Activated naive CD8-positive, alpha-beta T cell treated with anti-CD3 and anti-CD28 coated beads for 36 hours (primary cell): ENCODE data around the gene CRISPLD2. TPM values are rescaled to one million over a fixed set of nuclear protein-coding genes. Genes with fewer than 3 reads are reported as not detected.

Source experiments
- DNase-seq: peaks from one replicate; pipeline ENCODE4 v3.0.0; 2021
- H3K27ac Mint-ChIP-seq: one replicate; pipeline ENCODE4 v1.8.0; 2022; ENCODE audit warnings: mild to moderate bottlenecking, moderate library complexity, mixed read lengths
- H3K27me3 Mint-ChIP-seq: one replicate; pipeline ENCODE4 v1.8.0; 2022; ENCODE audit warnings: mild to moderate bottlenecking, mixed read lengths
- H3K36me3 Mint-ChIP-seq: one replicate; pipeline ENCODE4 v1.8.0; 2021; ENCODE audit warnings: mild to moderate bottlenecking, mixed read lengths
- H3K4me1 Mint-ChIP-seq: one replicate; pipeline ENCODE4 v1.8.0; 2021; ENCODE audit warnings: mixed read lengths
- H3K4me3 Mint-ChIP-seq: one replicate; pipeline ENCODE4 v1.8.0; 2022; ENCODE audit warnings: mild to moderate bottlenecking, moderate library complexity, mixed read lengths
- H3K9me3 Mint-ChIP-seq: one replicate; pipeline ENCODE4 v1.8.0; 2022; ENCODE audit warnings: mixed read lengths
- total RNA-seq, 2 experiments: library from RNA; stranded (reverse); gene quantifications; one replicate each; pipeline ENCODE4 v1.2.3, GENCODE V29; 2021

CRISPLD2 gene
- total RNA-seq, 2 experiments from 2014 or later = not detected

DNA sequence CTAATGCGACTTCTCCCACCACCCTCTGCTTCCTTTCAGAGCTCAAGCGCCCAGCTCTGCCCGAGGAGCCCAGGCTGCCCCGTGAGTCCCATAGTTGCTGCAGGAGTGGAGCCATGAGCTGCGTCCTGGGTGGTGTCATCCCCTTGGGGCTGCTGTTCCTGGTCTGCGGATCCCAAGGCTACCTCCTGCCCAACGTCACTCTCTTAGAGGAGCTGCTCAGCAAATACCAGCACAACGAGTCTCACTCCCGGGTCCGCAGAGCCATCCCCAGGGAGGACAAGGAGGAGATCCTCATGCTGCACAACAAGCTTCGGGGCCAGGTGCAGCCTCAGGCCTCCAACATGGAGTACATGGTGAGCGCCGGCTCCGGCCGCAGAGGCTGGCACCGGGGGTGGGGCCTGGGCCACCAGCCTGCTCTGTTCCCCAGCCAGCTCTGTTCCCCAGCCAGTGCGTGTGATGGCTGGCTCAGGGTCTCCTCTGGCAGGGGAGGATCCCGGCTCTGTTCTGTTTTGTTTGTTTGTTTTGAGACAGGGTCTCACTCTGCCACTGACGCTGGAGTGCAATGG, 18.7 kb downstream of the CRISPLD2 start:
- peaks cover 42% of the 10 kb centered on the region for H3K27me3 Mint-ChIP-seq
- DNase-seq = no peak
- no peaks in the 10 kb centered on the region for H3K9me3 Mint-ChIP-seq
- peaks cover 8% of the 10 kb centered on the region for H3K4me1 Mint-ChIP-seq
- H3K27ac Mint-ChIP-seq = no peak overlapping the region
- no peaks in the 10 kb centered on the region for H3K36me3 Mint-ChIP-seq
- H3K4me3 Mint-ChIP-seq = no peak overlapping the region

- H3K36me3 Mint-ChIP-seq = no peaks in the 10 kb centered on the region
- H3K4me3 Mint-ChIP-seq = no peak overlapping the region
- no peak overlapping the region for H3K27ac Mint-ChIP-seq
- DNase-seq = no peak
- peaks cover 9% of the 10 kb centered on the region for H3K4me1 Mint-ChIP-seq
- no peaks in the 10 kb centered on the region for H3K9me3 Mint-ChIP-seq
- H3K27me3 Mint-ChIP-seq = peaks cover 42% of the 10 kb centered on the region
Observed at GRCh38 chr16:84839054-84839453, 19.3 kb downstream of the CRISPLD2 start.

- Mint-ChIP-seq H3K9me3 (no peaks in the 10 kb centered on the region), H3K4me1 (peaks cover 9% of the 10 kb centered on the region), H3K36me3 (no peaks in the 10 kb centered on the region), H3K27ac (no peak overlapping the region), H3K27me3 (peaks cover 42% of the 10 kb centered on the region), H3K4me3 (no peak overlapping the region)
- DNase-seq = no peak
Observed at GRCh38 chr16:84839956-84840355, 20.2 kb downstream of the CRISPLD2 start.

- DNase-seq = no peak
- Mint-ChIP-seq H3K4me3 (no peak overlapping the region), H3K9me3 (no peaks in the 10 kb centered on the region), H3K36me3 (no peaks in the 10 kb centered on the region), H3K4me1 (peaks cover 9% of the 10 kb centered on the region), H3K27me3 (peaks cover 38% of the 10 kb centered on the region), H3K27ac (no peak overlapping the region)
Observed at GRCh38 chr16:84840687-84841627, 21.2 kb downstream of the CRISPLD2 start.

DNA sequence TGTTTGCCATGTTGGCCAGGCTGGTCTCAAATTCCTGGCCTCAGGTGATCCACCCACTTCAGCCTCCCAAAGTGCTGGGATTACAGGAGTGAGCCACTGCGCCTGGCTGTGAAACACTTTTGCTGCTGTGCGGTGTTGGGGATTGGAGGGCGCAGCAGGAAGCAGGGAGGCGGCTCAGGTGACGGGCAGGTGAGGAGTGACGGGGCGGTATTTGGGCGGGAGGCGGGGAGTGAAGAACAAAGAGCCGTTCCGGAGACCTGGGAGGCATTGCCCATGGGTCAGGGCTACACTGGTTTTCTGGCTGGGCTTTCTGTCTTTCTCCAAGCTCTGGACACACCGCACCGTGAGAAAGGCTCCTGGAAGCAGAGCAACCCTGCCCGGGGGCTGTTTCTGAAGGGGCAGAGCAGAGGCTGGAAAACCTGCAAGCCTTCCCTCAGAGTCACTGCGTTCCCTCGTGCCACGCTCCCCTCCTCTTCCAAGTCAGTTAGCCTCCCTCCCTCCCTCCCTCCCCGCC, 22.1 kb downstream of the CRISPLD2 start:
- DNase-seq = no peak
- no peak overlapping the region for H3K4me3 Mint-ChIP-seq
- no peaks in the 10 kb centered on the region for H3K36me3 Mint-ChIP-seq
- peaks cover 38% of the 10 kb centered on the region for H3K27me3 Mint-ChIP-seq
- H3K4me1 Mint-ChIP-seq = peaks cover 9% of the 10 kb centered on the region
- no peaks in the 10 kb centered on the region for H3K9me3 Mint-ChIP-seq
- no peak overlapping the region for H3K27ac Mint-ChIP-seq

DNA sequence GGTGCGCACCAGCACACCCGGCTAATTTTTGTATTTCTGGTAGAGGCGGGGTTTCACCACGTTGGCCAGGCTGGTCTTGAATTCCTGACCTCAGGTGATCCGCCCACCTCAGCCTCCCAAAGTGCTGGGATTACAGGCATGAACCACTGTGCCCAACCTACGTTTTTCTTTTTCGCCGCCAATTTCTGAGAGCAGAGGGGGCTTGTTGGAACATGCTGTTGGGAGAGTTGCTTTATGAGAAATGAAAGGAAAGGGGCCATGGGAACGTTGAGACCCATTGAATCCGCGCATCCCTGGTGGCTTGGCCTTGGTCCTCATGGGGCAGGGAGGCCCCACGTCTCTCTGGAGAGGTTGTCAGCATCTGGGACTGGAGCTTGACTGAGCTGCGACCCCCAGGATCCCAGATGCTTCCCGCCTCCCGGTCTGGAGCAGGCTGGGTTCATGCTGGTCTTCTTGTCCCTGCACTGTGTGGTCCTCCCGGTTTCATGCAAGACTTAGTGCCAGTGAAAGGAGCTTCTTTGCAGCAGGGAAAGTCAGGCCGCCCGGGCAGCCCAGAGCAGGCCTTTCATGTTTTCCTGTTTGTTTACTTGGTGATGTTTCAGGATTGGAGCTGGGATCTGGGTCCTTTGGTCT, 22.8 kb downstream of the CRISPLD2 start:
- Mint-ChIP-seq H3K27ac (no peak overlapping the region), H3K4me3 (no peak overlapping the region), H3K27me3 (peaks cover 37% of the 10 kb centered on the region), H3K4me1 (peaks cover 9% of the 10 kb centered on the region), H3K36me3 (no peaks in the 10 kb centered on the region), H3K9me3 (no peaks in the 10 kb centered on the region)
- no peak for DNase-seq

GRCh38 chr16:84843149-84844048, 23.6 kb downstream of the CRISPLD2 start:
- no peak for DNase-seq
- H3K9me3 Mint-ChIP-seq = no peaks in the 10 kb centered on the region
- H3K27ac Mint-ChIP-seq = no peak overlapping the region
- H3K36me3 Mint-ChIP-seq = no peaks in the 10 kb centered on the region
- peaks cover 35% of the 10 kb centered on the region for H3K27me3 Mint-ChIP-seq
- H3K4me1 Mint-ChIP-seq = peaks cover 9% of the 10 kb centered on the region
- H3K4me3 Mint-ChIP-seq = no peak overlapping the region

GRCh38 chr16:84844049-84844350, 24.2 kb downstream of the CRISPLD2 start:
- no peak overlapping the region for H3K27ac Mint-ChIP-seq
- no peaks in the 10 kb centered on the region for H3K9me3 Mint-ChIP-seq
- no peak overlapping the region for H3K4me3 Mint-ChIP-seq
- peaks cover 35% of the 10 kb centered on the region for H3K27me3 Mint-ChIP-seq
- H3K36me3 Mint-ChIP-seq = no peaks in the 10 kb centered on the region
- DNase-seq = no peak
- peaks cover 9% of the 10 kb centered on the region for H3K4me1 Mint-ChIP-seq

- Mint-ChIP-seq H3K36me3 (no peaks in the 10 kb centered on the region), H3K4me1 (peaks cover 9% of the 10 kb centered on the region), H3K9me3 (no peaks in the 10 kb centered on the region), H3K27ac (no peak overlapping the region), H3K27me3 (peaks cover 32% of the 10 kb centered on the region), H3K4me3 (no peak overlapping the region)
- DNase-seq = no peak
Observed at GRCh38 chr16:84844559-84845495, 25.0 kb downstream of the CRISPLD2 start.

DNA sequence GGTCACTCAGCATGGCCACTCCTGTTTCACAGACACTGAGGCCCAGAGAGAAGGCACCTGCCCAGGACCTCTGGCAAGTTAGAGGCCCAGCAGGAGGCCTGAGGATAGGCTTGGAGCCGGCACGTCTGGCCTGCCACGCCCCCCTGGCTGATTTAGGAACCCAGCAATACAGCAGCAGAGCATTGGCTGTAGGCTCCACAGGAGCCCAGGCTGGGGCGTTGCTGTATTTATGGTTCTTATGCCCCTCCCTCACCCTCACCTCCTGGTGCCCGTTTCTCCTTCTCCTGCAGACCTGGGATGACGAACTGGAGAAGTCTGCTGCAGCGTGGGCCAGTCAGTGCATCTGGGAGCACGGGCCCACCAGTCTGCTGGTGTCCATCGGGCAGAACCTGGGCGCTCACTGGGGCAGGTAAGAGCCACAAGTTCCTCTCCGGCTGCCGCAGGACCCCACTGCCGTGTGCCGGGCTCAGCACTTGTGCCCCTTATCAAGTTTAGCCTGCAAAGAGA, 25.8 kb downstream of the CRISPLD2 start:
- DNase-seq = no peak
- Mint-ChIP-seq H3K4me3 (no peak overlapping the region), H3K27me3 (peaks cover 26% of the 10 kb centered on the region), H3K27ac (no peak overlapping the region), H3K9me3 (no peaks in the 10 kb centered on the region), H3K4me1 (peaks cover 9% of the 10 kb centered on the region), H3K36me3 (no peaks in the 10 kb centered on the region)

- no peak for DNase-seq
- peaks cover 7% of the 10 kb centered on the region for H3K27me3 Mint-ChIP-seq
- H3K9me3 Mint-ChIP-seq = no peaks in the 10 kb centered on the region
- H3K27ac Mint-ChIP-seq = no peak overlapping the region
- H3K4me3 Mint-ChIP-seq = no peak overlapping the region
- peaks cover 6% of the 10 kb centered on the region for H3K4me1 Mint-ChIP-seq
- H3K36me3 Mint-ChIP-seq = no peaks in the 10 kb centered on the region
Observed at GRCh38 chr16:84847564-84848355, 28.0 kb downstream of the CRISPLD2 start.

DNA sequence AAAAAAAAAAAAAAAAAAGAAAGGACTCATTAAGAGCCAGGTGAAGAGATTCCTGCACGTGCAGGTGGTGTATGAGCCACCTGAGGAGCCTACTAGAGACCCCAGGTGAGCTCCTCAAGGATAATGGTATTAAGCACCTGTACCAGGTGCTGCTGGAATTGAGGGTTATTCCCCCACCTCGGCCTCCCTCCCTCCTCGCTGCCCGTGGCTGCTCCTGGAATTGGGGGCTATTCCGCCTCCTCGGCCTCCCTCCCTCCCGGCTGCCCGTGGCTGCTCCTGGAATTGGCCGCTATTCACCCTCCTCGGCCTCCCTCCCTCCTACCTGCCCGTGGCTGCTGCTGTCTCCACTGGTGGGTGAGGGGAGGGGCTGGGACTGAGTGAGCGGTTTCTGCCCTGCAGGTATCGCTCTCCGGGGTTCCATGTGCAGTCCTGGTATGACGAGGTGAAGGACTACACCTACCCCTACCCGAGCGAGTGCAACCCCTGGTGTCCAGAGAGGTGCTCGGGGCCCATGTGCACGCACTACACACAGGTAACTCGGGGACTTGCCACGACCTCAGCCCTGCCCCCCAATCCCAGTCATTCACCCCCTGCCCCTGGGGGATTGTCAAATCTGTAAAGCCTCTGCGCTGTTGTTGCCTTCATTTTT, 29.3 kb downstream of the CRISPLD2 start:
- Mint-ChIP-seq H3K9me3 (no peaks in the 10 kb centered on the region), H3K4me1 (no peaks in the 10 kb centered on the region), H3K4me3 (no peak overlapping the region), H3K27ac (no peak overlapping the region), H3K36me3 (no peaks in the 10 kb centered on the region), H3K27me3 (peaks cover 3% of the 10 kb centered on the region)
- no peak for DNase-seq

- no peaks in the 10 kb centered on the region for H3K36me3 Mint-ChIP-seq
- no peaks in the 10 kb centered on the region for H3K9me3 Mint-ChIP-seq
- no peak overlapping the region for H3K27ac Mint-ChIP-seq
- no peak overlapping the region for H3K4me3 Mint-ChIP-seq
- no peak for DNase-seq
- peaks cover 3% of the 10 kb centered on the region for H3K27me3 Mint-ChIP-seq
- no peaks in the 10 kb centered on the region for H3K4me1 Mint-ChIP-seq
Observed at GRCh38 chr16:84849751-84850150, 30.0 kb downstream of the CRISPLD2 start.
